K562 treated with DMSO at 1 percent for 48 hours (cell line): ENCODE data around the gene SH2D3C. TPM values are rescaled to one million over a fixed set of nuclear protein-coding genes. Genes with fewer than 3 reads are reported as not detected.

Experiments
- total RNA-seq: library from RNA; unstranded; fragments of 300-600 nt; gene quantifications from 2 replicates; pipeline ENCODE4 v1.2.3, GENCODE V29; 2022; ENCODE audit warnings: low replicate concordance; ENCODE audit errors: extremely low read depth

Gene SH2D3C, protein sequence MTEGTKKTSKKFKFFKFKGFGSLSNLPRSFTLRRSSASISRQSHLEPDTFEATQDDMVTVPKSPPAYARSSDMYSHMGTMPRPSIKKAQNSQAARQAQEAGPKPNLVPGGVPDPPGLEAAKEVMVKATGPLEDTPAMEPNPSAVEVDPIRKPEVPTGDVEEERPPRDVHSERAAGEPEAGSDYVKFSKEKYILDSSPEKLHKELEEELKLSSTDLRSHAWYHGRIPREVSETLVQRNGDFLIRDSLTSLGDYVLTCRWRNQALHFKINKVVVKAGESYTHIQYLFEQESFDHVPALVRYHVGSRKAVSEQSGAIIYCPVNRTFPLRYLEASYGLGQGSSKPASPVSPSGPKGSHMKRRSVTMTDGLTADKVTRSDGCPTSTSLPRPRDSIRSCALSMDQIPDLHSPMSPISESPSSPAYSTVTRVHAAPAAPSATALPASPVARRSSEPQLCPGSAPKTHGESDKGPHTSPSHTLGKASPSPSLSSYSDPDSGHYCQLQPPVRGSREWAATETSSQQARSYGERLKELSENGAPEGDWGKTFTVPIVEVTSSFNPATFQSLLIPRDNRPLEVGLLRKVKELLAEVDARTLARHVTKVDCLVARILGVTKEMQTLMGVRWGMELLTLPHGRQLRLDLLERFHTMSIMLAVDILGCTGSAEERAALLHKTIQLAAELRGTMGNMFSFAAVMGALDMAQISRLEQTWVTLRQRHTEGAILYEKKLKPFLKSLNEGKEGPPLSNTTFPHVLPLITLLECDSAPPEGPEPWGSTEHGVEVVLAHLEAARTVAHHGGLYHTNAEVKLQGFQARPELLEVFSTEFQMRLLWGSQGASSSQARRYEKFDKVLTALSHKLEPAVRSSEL
- total RNA-seq, result not detected in 2 replicates

DNA sequence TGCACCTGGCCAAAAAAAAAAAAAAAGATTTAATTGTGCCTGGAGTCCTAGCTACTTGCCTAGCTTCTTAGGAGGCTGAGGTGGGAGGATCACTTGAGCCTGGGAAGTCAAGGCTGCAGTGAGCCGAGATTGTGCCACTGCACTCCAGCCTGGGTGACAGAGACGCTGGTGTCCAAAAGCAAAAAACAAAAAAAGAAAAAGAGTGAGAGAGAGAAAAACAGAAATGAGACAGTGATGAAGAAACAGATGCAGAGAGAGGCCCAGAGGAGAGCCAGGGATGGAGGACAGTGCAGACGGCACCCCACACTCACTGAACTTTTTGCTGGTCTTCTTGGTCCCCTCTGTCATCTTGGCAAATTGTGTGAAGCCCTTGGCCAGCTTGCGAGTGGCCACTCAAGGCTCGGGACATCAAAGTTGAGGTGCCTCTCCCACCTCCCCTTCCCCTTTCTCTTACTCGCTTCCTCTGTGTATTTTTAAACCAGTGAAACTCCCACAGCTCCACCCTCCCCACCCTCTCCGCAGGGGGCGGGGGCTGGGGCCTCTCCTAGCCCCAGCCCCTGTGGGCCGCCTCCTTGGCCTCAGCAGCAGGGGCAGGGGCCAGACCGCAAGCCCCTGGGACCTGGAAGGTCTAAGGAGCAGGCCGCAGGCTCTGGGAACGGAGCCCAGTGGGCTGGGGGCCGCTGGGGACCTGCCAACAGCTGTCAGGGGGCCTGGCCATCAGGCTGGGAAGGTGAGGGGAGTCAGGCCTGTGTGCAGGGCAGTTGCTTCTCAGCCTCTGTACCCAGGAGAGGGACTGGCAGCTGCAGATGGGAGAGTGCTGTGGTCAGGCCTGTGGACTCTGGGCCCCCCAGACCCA lies at the start of gene SH2D3C:
Gene SH2D3C (minus strand): TSS at position 387 of the 856 bp plus-strand sequence. CDS start 39 bp downstream, at position 348.

DNA sequence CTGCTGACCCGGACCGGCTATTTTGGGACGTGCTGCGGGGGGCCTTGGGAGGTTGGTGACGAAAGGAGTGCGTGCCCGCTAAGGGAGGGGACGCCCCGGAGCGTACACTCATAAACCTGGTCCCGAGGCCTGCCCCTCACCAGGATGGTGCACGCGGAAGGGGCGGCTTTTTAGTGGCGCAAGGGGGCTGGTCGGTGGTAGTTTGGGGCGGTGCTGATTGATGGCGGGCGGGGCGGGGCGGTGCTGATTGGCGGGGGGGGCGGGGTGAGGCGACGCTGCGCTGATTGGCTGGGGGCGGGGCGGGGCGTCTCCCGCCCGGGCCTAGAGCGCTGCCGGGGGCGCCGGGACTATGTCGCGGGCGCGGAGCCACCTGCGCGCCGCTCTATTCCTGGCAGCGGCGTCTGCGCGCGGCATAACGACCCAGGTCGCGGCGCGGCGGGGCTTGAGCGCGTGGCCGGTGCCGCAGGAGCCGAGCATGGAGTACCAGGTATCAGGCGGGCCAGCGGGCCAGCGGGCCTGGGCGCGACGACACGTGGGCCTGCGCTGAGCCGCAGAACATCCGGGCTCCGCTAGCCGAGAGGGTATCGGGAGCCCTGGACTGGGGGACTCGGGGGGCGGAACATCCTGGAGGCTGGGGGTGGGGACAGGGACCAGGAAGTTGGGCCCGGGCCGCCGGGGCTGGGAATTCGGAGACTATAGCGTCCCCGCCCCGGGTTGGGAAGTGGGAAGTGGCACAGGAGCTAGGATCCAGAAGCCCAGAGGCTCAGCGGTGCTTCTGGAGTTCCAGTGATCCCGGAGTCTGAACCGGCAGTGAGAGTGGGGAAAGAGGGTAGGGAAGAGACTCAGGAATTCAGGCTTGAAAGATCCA lies 24.3 kb upstream of the SH2D3C start, which contains the start of gene FPGS:
Gene FPGS (plus strand): TSS at position 307 of the 868 bp plus-strand sequence. CDS start 43 bp downstream, at position 350.

DNA sequence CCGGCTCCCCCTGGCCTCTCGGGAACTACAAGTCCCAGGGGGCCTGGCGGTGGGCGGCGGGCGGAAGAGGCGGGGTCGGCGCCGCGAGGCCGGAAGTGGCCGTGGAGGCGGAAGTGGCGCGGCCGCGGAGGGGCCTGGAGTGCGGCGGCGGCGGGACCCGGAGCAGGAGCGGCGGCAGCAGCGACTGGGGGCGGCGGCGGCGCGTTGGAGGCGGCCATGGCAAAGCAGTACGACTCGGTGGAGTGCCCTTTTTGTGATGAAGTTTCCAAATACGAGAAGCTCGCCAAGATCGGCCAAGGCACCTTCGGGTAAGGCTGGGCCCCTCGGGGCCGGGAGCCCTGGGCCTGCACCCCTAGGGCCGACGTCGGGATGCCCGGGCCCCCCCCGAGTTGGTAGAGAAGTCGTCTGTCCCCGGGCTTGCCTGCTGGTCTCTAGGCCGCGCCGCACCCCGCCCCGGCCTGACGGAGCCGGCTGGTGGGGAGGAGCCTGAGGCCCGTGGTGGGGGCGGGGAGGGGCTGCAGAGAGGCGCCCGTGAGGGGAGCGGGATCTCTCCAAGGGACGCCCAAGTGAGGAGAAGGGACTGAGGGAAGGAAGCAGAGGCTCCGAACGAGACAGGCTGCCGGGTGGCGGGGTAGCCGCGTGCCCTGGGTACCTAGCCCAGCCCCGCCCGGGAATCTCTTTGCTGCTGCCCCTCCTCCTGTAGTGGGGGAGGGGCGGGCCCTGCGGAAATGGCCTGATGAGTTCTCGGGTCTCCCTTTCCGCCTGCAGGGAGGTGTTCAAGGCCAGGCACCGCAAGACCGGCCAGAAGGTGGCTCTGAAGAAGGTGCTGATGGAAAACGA lies 7.7 kb upstream of the SH2D3C start, which contains the start of gene CDK9:
Gene CDK9 (plus strand): TSS at position 102 of the 840 bp plus-strand sequence. CDS start 115 bp downstream, at position 217.

DNA sequence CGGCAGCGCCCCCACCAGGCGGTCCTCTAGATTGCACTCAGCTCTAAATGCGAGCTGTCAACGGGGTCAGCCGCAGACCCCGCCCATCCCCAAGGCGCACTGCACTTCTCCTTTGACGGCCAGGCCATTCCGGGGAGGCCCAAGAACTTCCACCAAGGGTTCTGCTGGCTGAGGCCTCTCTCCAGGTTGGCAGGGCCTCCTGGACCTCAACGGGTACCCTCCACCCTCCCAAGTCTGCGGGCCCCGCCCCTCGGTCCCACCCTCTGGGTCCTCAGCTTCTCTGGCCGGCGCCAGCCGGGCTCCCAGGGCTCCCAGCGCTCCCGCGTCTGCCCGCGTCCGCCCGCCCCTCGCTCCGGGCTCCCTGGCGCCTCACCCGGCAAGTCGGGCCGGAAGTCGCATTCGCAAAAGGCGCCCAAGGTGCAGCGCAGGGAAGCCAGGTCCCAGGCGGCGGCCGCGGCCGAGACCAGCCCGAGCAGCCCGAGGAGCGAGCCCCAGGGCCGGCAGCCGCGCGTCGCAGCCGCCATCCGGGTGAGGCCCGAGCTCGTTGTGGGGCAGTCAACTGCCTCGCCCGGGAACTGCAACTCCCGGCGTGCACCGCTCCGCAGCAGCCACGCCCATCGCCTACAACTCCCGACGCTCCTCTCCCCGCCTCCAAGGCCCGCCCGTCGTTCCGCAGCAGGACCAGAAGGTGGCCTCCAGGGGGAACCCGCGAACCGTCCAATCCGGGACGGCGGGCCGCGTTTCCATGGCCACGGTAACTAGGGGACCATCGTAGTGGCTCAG lies 43.5 kb downstream of the SH2D3C start, which contains the start of gene TOR2A:
Gene TOR2A (minus strand): TSS at position 548 of the 783 bp plus-strand sequence. CDS start 24 bp downstream, at position 524.

DNA sequence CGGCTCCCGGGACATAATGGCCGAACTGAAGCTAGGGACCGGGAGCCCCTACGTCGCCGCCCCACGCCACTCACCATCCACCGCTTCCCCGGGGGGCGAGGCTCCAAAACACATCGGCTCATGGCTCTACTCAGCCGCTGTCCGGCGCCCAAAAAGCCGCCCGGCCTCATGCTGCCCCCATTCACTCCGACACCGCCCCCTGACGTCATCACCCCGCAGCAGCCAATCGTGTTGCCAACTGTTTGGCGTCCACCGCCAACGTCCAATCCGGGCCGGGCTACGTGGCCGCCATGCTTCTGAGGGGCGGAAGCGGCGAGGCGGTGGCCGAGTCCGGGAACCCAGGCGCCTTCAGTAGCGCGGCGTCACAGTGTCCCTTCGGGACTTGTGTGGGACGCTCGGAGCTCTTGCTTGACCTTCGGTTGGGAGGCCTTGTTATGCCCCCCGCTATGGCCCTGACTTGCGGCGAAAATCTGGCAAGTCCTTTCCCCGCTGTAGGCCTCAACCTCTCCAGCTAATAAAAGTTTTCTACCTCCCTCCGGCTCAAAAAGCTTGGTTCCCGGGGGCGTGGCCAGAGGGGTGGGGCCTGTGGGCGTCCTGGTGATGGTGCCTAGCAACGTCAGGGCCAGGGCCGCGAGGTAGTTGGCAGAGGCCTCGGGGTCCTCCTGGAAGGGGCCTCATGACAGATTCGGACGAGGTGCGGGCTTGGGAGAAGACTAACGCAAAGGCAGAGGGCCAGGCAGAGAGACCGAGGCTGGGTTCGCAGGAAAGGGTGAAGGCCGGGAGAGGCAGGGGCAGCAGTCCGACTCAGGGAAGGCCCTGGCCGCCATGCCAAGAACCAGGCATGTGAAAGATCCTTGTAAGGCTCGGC lies 62.8 kb downstream of the SH2D3C start, which contains the start of the genes PTRH1 and TTC16:
Gene PTRH1 (minus strand): TSS at position 194 of the 868 bp plus-strand sequence. CDS start 24 bp downstream, at position 170.
Gene TTC16 (plus strand): TSS at position 610 of the 868 bp plus-strand sequence. CDS start 67 bp downstream, at position 677.

DNA sequence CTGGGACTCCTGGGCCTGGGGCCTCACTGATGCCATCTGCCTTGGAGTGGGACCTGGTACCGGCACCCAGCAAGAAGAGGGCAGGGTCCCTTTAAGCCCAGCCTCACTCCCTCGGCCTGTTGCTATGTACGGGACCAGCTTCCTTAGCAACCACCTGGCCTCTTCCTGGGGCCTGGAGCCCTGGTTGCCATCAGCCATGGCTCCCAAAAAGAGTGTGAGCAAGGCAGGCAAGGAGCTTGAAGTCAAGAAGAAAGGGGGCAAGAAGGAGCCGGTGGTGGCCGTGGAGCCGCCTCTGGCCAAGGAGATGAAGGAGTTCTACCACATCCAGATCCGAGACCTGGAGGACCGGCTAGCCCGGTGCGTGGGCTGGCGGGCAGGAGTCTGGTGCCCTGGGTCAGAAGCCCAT lies 71.6 kb downstream of the SH2D3C start, which contains the start of gene CFAP157:
Gene CFAP157 (plus strand): TSS at position 153 of the 406 bp plus-strand sequence. CDS start 44 bp downstream, at position 197.

Other genes starting within 250 kb of the SH2D3C start
- gene STXBP1, start 166.4 kb downstream of the SH2D3C start, total RNA-seq, result not detected in 2 replicates
- gene CFAP157, start 71.7 kb downstream of the SH2D3C start, total RNA-seq, result not detected in 2 replicates
- not detected in 2 replicates for gene PTRH1, start 63.0 kb downstream of the SH2D3C start, total RNA-seq
- not detected in 2 replicates for gene TTC16, start 62.6 kb downstream of the SH2D3C start, total RNA-seq
- gene TOR2A, start 43.4 kb downstream of the SH2D3C start, total RNA-seq, result not detected in 2 replicates
- not detected in 2 replicates for gene CDK9, start 7.4 kb upstream of the SH2D3C start, total RNA-seq
- gene FPGS, start 24.2 kb upstream of the SH2D3C start, total RNA-seq, result not detected in 2 replicates
- not detected in 2 replicates for gene ENG, start 76.0 kb upstream of the SH2D3C start, total RNA-seq
- not detected in 2 replicates for gene AK1, start 99.0 kb upstream of the SH2D3C start, total RNA-seq
- not detected in 2 replicates for gene ST6GALNAC6, start 120.9 kb upstream of the SH2D3C start, total RNA-seq
- not detected in 2 replicates for gene ST6GALNAC4, start 138.4 kb upstream of the SH2D3C start, total RNA-seq
- not detected in 2 replicates for gene PIP5KL1, start 152.1 kb upstream of the SH2D3C start, total RNA-seq
- gene DPM2, start 159.2 kb upstream of the SH2D3C start, total RNA-seq, result not detected in 2 replicates
- gene EEIG1, start 202.3 kb upstream of the SH2D3C start, total RNA-seq, result not detected in 2 replicates